Ureter (tissue), 1 donor: ENCODE data around the gene ZEB1. TPM values are rescaled to one million over a fixed set of nuclear protein-coding genes. Genes with fewer than 3 reads are reported as not detected.

Experiments
- DNase-seq: peaks from one replicate; pipeline ENCODE4 v3.0.0-alpha.2; 2020; ENCODE audit warnings: low spot score
- total RNA-seq: library from RNA; stranded (reverse); gene quantifications from one replicate; pipeline ENCODE4 v1.2.4, GENCODE V29; 2023
- donor health status: DM: yes; HTN: yes; CAD: no.

ZEB1 gene
- 58.3 TPM for total RNA-seq

DNA sequence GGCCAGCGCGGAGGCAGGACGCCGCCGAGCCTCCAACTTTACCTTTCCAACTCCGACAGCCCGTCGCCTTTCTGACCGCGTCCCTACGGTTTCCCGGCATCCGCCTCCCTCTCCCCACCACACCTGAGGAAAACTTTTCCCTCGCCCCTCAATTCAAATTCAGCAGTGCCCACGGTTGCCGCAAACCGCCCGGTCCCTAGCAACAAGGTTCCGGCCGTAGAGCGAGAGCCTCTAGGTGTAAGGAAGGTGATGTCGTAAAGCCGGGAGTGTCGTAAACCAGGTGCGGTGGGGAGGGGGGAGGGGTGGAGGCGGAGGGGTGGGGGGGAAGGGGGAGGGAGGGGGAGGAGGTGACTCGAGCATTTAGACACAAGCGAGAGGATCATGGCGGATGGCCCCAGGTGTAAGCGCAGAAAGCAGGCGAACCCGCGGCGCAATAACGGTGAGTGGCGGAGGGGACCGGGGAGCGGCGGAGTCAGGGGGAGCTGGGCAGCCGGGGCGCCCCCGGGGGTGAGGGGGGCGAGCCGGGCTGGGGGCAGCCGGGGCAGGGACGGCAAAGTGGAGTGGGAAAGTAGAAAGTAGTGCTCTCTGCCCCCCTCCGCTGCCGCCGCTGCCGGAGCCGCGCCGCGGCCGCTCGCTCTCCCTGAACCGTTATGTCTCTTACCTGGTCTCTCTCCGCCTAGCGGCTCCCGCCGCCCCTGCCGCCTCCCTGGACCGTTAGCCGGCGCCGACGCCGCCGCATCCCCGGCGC is at the start of gene ZEB1:
TSS of gene ZEB1 (plus strand) at position 363 of the 748 bp plus-strand sequence. CDS start at position 382, 19 bp downstream.
- peak; percentile 90 for DNase-seq

DNA sequence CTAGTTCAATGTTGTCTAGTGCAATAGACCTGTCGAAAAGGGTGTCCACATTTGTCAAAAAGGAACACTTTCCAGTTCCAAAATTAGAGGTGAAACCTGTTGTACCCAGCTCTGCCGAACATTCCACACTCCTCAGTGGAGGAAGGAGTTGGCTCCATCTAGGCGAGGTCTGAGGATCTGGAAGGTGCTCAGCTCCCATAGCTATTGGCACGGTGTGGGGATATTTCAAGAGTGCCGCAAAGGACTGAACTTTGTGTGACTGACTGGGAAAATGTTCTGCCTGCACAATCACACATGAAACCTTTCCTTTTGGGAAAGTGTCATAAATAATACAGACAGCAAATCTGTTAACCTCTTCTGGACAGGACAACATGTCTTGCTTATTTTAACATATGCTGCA is 48.1 kb upstream of the ZEB1 start:
- no peak for DNase-seq

DNA sequence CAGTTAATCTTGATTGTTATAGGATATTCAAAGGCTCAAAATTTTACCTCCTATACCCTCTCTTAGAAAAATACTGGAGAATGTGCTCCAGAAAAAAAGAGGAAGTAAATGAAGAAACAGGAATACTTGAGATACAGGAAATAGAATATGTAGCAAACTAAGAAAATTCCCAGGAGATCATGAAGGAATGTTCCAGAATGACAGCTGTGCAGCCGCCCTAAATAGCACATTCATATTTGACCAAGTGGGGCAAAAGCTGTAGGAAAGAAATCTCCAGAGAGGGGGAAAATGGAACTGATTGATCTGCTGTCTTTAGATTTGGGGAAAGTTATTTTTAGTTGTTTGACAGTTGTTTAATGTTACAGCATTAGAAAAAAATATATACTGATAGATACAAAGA is 46.2 kb upstream of the ZEB1 start:
- no peak for DNase-seq

DNA sequence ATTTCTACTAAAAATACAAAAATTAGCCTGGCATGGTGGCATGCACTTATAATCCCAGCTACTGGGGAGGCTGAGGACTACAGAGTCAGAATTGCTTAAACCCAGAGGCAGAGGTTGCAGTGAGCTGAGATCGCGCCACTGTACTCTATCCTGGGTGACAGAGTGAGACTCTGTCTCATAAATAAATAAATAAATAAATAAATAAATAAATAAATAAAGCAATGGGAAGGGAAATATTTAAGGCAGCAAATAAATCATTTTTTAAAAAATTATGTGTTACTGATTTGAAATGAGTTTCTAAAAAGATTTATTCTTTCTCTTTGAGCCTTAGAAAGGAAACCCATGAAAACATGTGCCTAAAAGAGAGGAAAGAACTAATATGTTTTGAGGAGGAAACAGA is 45.2 kb upstream of the ZEB1 start:
- DNase-seq = no peak

DNA sequence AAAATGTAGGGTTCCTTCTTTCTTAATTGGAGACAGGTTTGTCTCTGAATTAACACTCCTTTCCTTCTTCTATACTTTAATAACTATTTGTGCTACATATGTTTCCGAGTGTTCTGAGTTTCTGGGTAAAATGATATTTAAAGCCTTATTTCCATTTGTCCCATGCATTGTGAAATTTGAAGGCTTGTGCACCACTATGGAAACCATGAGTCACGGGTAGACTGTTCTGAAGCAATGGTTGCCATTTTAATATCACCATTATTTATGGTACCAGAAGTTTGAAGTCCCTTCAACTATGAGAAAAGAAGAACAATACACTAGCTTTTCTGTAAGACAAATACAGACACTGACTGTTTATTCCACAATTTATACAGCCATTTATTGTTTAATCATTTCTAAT is 44.7 kb upstream of the ZEB1 start:
- DNase-seq = no peak

DNA sequence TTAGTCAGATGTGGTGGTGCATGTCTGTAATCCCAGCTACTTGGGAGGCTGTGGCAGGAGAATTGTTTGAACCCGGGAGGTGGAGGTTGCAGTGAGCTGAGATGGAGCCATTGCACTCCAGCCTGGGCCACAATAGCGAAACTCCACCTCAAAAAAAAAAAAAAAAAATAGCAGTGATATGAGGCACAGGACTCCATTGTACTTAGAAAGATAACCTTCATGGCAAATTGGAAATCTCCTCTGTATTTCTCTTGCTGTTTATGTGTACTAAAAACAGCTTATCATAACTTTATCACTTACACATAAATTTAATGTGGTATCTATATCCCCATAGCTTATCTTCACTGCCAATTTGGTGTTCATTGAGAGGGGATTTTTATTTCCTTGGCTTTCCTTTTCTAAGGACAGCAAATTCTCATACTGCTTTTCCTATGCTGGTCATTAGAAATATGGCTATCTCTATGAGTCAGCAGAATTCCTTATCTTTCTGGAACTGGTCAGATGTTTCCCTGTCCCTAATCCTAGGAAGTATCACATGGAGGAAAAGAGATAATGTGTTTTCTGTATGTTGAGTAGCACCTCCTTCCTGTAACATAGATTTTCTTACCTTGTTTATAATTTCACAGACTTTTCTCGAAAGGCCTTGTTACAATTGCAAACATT is 40.6 kb upstream of the ZEB1 start:
- DNase-seq = no peak

DNA sequence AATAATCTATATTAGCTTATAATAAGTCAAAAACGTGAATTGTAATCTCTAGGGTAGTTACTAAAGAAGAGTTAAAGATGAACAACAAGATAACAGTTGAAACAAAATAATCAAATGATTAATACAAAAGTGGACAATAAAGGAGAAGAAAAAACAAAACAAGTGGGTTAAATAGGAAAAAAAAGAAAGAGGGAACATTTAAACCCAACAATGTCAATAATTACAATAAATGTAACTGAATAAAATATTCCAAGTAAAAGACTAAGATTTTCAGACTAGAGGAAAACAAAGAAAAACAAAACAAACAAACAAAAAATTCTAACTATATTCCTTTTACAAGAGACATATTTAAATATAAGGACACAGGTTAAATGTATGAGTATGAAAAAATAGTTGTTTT is 38.0 kb upstream of the ZEB1 start:
- no peak for DNase-seq

DNA sequence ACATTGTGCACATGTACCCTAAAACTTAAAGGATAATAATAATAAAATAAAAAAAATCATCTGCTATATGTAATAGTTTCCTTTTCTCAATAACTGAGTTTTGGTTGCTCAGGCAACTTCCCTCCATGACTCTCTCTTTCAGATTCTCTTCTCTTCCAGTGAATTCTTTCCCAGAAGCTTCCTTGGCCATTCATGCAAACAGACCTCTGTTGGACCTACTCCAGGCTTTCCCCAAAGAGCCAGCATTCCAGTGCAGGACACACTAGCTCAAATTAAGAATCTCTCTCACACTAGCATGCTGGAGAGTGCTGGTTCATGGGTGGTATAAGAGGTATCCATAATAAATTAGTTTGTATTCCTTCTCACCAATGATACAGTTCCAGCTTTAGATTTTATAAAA is 31.0 kb upstream of the ZEB1 start:
- DNase-seq = no peak

DNA sequence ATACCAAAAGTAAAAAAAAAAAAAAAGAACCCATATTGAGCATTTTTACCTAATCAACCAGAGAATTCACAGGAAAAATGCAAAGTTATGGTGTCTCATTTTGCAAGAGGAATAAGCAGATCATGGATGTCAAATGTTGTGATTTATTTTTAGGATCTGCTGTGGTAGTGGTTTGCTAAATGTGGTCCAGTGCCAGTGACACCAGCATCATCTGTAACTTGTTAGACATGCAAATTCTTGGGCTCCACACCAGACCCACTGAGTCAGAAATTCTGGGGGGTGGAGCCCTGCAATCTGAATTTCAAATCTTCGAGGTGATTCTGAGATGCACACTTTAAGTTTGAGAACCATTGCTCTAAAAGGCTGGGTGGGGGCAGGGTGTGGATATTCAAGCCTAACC is 30.1 kb upstream of the ZEB1 start:
- DNase-seq = no peak

DNA sequence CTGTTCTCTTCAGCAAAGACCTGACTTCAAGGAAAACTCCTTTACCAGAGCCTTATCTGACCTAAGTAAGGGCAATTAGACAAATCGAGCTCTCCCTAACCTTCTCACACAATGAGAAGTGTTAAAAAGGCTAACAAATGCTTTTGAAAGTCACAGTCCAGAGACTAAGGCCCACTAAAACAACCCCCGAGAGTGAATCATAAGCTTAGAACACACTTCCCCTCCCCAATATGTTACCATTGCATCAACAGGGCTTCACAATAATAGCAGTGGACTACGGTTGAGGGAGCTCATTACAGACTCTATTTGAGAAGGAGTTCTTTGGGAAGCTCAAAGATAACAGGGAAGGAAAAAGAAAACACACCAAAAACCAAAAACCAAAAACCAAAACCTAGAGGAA is 28.6 kb upstream of the ZEB1 start:
- DNase-seq = no peak

DNA sequence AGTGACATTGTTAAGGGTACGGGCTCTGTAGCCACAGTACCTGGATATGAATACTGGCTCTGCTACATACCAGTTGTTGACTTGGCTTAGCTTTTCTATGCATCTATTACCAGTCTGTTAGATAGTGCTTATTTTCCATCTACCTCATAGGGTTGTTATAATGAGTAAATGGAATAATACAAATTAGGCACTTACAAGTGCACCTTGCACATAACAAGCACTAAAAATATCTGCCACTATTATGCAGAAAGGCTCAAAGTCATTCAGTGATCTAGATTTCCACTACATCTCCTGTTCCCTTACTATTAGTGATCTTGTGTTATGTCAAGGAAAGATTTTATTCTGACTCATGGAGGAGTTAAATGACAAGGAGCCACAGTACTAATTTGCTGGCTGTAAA is 27.9 kb upstream of the ZEB1 start:
- DNase-seq = no peak

DNA sequence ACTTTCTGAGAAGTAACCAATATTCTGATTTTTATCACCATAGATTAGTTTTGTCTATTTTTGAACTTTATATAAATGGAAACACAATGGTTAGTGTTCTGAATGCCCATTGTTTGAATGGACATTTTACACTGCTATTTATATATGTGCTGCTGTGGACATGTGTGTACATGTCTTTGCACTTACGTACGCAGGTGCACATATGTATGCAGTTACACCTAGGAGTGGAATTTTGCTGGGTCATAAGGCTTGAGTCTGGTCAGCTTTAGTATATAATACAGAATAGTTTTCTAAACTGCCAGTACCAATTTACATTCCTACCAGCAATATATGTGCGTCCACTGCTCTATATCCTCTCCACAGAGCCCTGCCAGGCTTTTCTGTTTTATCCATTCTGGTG is 24.5 kb upstream of the ZEB1 start:
- no peak for DNase-seq

DNA sequence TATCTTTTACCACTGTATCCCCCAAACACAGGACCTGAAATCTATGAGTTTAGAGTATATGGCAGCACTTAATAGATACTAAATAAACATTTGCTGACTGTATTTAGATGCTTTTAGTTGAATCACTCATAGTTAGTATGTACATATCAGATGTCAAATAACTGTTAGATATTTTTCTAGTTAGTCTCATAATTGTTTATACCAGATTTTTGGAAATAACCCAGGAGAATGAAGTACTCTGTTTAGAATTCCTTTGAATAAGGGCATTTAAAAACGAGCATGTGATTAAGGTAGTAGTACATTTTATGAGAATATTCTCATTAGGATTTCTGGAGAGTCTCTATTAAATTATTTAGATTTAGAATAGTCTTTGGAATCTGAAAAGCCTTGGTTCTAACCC is 22.3 kb upstream of the ZEB1 start:
- DNase-seq = no peak

DNA sequence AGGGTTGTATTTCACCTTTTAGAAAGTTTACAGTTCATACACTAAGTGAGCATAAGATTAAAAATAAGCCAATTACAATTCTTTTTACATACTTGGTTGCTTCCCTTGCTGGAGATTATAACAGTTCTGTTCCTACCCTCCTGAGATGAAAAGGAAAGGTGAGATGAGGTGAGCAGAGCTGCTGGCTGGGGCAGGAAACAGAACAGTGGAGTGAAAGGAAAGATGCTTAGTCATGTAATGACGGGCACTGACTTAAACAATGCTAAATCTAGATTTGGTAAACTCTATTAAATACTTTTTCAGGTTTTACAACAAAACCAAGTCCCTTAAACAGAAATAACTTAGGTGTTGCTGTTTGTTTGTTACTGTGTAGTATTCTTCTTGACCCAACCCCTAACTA is 19.9 kb upstream of the ZEB1 start:
- no peak for DNase-seq

DNA sequence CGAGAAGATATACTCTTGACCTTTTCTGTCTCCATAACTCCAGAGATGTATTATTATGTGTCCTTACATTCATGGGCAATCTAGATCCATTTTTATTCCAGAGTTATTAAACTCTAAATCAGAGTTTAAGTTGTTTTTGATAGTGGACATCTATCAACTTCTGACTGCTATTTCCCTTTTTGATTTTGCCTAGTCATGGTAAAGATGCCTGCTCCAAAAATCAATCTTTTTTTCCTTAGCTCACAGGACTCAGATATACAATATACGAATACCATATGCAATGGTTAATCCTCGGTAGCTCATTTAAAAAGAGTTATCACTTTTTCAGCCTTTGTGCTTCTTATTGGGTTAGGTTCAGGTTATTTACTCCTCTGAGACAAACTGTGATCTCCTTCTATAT is 15.8 kb upstream of the ZEB1 start:
- no peak for DNase-seq

DNA sequence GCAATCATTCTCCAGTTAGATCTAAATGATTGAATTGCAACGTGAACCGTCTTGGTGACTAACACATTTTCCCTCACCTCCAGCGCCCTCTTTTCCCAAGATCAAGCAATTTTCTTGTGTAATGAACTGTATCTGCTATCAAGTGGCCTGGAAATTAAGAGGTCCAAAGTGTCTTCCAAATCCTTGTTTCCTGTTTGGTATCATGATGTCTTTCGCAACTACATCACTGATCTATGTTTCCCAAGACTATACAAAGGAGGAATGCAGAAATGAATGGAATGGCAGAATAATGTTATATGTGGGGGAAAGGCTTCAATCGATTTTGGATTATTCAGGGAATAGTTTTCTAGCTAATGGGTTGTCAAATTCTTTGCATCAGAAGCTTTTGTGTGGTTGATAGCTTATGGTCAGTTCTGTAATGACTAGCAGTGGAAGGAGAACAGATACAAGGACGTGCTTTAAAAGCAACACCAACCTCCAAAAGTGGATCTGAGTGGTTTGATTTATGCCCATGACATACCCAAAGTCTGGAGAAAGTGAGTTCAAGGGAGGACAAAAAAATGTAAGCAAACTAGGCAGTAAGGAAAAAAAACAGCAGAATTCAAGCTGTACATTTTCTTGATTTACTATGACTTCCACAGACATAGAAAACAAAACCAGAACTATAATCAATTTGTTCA is 14.6 kb upstream of the ZEB1 start:
- no peak for DNase-seq

DNA sequence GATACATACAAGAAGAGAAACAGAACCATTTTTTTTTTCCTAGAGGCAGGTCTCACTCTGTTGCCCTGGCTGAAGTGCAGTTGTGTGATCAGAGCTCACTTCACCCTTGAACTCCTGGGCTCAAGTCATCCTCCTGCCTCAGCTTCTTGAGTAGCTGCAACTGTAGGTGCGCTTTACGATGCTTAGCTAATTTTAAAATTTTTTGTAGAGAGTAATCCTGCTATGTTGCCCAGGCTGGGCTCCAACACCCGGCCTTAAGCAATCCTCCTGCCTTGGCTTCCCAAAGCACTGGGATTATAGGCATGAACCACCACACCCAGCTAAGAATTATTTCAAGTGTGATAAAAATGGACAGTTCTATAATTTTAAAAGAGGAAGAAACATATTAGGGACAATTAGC is 5.6 kb upstream of the ZEB1 start:
- DNase-seq = no peak

DNA sequence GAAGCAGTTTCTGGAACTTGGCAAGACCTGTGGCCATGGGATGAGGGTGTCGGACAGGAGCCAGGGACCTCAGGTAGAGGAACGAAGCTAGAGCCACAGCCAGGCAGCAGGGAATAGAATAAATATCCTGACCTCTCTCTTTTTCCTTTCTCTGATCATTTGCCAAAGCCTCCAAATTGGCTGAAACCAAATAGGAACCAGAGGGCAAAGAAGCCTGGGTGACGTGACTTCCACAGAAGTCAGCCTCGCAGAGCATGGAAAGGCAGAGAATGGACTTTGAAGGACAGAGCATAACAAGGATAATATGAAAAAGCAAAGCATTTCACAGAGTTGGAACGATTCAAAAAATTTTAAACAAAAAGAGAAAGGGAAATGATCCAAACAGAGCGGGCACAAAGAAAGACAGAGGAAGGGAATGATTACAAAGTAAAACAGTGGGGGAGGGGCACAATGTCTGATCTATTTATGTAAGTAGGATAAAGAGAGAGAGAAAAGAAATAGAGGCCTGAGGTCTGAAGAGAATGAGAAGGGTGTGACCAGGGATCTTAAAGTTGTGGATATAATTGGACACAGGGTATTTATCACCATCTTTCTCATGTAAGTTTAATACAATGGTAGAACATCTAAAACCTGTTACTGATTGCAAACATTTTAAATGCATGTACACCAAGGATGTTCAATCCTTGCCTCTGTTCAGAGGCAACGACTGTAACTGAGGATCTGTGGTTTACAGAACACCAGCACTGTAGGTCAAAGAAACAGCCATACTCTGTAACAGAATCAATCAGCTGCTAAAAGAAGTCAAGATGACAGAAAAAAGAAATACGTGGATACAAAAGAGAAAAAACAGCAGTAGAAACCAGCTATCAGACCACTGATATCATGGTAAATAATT is 4.5 kb upstream of the ZEB1 start:
- no peak for DNase-seq

DNA sequence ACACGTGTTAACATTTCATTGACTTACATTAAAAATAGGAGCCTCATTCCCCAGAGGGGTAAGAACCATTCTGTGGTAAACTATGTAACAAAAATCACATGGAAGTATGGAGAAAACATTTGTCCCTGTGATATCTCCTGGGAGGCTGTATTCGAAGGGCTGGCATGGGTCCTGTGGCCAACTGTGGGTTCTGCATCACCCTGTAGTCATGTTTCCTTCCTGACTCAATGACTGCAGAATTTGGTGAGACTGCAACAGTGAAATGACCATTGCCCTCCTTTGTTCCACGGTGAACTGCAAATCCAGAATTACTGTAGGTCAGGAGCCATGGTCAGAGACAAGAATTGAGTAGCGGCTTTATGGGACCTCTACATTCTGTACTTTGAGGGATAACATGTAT is 3.6 kb upstream of the ZEB1 start:
- DNase-seq = no peak

DNA sequence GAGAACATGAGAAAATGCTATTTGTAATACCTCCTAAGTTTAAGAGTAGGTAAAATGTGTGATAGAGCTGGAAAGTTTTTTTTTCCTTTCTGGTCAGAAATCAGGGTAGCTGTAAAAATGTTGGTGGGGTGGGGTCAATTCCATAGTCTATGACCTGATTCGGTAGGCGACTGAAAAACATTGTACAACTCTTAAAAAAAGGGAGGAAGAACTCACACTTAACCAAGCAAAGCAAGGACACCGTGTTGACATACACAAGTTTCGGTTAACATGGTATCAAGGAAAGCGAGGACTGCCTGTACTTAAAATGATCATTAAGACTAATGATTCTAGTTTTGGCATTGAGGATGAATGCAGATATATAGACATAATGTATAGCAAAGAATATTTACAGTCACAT is 1.8 kb upstream of the ZEB1 start:
- no peak for DNase-seq

DNA sequence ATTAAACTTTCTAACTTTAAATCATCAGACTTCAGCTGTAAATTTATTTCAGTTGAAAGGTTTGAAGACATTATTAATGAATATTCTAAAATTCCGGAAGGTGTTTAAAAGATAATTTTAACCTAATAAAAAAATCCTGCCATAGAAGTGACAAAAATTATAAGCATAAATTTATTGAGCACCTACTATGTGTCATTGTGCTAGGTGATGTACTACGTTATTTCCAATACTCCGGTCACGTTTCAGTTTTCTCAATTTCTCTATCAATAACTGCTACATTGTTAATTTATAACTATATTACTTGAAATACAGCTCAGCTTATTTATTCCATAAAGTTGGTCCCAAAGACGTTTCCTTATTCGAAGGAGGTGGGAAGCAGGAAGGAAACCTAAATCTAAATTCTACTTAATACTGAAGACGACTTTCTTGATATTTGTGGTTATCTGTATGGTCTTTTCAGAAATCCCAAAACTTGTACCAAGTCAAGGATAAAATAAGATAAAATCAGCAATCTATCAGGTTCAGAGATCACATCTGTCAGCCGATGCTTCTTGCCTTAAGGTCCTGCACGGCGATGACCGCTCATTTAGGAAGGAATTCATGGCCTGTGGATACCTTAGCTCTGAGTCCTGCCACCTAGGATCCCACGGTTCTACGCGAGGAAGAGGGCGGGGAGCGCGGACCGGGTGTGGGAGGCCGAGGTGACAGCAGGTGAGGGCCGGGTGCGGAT is 1.2 kb upstream of the ZEB1 start:
- peak; percentile 76 for DNase-seq
